ENCODE measurements around the gene PLD5.

PLD5 gene

DNA sequence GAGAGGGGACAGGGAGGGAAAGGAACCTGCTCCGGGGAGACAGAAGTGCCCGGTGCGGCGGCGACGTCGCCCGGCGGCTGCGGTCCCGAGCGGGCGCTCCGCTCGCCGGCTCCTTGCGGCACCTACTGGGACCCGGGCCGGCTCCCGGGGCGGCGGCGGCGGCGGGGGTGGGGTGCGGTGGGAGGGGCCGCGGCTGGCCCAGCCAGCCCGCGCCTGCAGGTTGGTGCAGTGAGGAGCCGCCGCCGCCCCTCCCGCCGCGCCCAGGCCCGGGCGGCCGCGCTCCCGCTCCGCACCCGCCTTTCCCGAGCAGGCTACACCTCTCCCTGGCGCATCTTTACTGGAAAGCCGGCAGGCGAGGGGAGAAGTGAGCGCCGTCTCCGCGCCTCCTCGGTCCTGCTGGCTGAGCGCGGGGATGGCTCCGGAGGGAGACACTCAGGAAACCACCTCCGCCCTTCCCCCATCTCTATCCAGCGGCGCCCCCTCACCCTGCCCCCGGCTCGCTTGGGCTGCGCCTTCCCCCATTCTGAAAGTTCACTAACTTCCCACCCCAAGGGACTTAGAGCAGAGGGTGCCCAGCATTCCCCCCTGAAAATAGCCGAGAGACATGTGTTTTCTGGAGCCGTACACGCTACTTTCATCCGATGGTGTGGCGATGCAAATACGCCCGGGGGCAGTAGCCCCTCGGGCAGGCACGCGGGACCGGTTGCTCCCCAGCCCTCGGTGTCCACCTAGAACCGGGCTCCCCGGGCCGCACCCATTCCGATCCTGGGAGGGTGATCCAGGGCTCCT lies at the start of gene PLD5:
Gene PLD5 (minus strand): TSS at position 127 of the 789 bp plus-strand sequence.
- no peak for DNase-seq

DNA sequence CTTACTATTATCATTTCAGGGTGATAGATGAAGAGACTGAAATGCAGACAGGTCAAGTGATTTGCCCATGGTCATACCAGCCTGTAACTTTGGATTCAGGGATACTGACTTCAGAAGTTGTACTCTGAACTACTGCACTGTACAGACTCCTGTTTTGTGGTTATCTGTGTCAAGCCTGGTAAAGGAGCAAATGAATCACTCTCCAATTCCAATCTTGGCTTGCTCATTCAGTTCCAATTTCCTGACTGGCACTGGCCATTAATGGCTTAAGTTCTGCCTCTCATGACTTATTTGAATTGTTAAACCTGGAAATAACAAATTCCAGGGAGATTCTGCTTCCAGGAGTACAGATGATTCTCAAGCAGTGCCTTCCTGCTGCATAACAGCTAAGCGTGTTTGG lies 45.4 kb upstream of the PLD5 start:
- no peak for DNase-seq

DNA sequence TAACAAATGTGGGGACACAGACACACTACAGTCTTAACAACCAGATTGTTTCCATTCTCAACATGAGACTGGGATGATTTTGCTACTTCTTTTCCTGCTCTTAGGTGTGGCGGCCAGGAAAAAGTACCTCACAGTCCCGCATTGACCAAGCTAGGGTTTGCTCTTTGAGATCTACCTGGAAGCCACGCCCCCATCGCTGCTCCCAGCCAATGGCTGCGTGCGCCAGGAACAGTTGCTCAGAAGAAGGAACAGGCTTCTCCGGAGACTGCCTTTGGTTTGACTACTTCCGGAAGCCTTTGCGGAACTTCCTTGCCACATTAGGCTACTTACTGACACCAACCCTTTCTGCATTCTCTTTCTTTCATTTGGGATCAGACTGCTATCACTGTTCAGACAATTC lies 44.2 kb upstream of the PLD5 start:
- DNase-seq: no peak

DNA sequence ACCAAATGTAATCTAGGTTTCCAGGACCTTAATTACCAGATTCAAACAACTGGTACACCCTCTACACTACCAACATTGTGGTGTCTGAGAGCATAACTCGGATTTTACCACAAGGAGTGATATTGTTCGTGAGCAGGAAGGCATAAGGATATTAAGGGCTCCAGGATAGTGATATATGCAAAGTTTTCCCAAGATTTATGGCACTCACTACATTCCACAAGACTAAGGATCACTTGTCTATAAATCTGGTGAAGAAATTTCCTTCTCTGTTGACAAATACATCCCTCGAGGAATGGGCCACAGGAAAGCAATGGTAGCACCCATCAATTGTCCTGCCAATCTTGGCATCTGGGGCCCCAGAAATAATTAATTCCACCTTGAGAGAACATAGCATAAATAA lies 43.1 kb upstream of the PLD5 start:
- no peak for DNase-seq

DNA sequence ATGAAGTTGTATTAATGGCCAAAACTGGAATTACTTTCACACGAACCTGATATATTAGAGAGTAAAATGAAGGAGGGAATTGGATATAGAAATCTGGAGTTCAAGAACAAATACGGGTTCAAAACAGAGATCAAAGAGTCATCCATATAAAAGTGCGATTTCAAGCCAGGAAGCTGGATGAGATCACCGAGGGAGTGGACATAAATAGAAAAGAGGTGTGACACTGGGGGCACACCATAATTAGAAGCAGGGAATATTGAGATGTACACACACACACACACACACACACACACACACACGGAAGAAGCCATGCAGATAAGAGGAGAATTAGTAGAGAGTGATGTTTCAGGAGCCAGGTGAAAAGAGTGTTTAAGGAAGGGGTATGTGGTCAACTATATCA lies 32.3 kb upstream of the PLD5 start:
- no peak for DNase-seq

DNA sequence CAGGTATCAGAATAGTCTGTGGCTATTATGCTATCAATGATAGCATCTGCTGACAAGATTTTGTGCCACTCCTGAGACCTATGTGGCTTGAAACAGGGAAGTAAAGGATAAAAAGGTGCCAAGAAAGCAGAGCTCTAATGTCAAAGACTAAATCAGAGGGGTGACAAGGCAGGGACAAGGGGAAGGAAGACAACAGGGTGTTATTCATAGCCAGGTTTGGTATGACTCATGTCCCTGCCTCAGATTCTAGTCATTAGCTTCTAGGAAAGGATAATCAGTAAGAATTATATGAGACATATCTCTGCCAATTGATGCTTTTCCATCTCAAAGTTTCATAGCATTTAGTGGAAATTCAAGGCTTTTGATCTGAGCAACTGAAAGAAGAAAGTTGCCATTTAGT lies 31.8 kb upstream of the PLD5 start:
- no peak for DNase-seq

DNA sequence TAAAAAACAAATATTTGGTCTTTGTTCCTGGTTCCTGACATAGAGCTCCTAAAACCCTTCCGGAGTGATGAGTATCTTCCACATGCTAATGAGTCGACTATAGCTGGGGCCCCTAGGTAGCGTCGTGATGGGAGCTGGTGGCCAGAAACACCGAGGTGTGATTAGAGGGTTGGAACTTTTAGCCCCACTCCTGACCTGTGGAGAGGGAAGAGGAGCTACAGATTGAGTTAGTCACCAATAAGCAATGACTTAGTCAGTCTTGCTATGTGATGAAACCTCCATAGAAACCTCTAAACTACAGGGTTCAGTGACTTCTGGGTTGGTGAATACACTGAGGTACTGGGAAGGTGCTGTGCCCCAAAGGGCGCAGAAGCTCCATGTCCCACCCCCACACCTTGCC lies 30.1 kb upstream of the PLD5 start:
- no peak for DNase-seq

DNA sequence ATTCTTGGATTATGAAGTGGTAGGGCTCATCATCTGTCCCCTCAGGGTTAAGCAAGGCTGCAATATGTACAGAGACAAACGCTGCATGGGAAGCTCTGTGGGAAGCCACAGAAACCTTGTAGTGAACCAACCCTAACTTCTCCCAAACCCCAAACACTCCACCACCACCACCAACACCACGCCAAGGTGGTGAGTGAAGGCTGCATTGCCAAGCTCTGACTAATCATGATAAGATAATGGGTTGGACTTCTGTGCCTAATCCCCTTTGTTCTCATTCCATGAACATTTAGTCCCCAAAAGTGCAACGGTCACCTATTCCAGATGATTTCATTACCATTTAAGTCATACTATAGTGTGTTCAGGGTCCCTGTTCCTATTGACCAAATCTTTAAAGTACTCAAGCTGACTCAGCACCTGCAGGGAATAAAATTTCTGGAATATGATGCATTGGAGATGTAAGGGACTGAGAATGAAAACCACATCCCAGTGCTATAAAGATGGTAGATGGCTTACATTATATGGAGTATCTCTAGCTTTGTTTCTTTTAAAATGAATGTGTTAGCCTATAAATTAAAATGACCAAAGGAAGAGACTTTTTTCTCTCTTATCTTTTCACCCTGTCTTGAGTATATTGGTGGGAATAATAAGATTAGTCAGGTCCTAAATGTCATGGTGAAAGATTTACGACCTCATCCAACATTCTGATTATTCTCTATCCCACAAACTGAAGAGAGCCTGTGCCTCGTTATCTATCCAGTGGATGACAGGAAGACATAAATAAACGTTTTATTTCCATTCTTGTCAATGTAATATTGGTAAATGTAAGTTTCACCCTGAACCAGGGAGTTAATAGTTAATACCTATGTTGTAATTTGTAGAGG lies 22.6 kb upstream of the PLD5 start:
- DNase-seq: no peak

DNA sequence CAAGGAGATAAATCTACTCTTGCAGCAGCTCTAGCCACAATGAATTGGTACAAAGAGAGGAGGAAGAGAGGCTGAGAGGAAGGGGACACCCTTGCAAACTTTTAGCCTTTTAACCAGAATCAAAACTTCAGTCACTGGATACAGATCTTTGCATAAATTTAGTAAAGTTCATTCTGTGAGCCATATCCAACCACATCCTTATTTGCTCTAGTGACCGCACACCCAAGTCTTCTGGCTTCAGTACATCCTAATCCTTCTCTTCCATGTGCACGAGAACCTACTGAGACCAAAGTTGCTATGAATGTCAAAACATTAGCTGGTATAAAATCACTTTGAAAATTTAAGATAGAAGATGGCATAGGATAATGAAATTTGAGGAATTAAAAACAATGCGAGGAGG lies 21.9 kb upstream of the PLD5 start:
- no peak for DNase-seq

DNA sequence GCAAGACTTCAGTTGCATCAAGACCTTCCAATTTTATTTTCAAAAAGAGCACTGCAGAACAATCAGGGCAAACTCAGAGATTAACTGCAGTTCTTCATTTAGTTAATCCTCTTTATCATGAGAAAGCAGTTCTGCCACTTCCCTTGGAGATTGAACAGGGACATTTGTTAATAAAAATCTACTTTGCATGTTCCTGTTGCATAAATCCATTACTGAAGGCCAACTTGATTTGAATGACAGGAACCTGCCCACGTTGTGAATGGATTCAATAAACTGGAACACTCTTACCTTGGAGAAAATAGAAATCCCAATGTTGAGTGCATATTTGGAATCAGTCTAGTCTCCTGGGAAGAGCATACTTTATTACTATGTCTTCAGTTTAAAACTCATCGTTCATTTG lies 19.6 kb upstream of the PLD5 start:
- DNase-seq: no peak

DNA sequence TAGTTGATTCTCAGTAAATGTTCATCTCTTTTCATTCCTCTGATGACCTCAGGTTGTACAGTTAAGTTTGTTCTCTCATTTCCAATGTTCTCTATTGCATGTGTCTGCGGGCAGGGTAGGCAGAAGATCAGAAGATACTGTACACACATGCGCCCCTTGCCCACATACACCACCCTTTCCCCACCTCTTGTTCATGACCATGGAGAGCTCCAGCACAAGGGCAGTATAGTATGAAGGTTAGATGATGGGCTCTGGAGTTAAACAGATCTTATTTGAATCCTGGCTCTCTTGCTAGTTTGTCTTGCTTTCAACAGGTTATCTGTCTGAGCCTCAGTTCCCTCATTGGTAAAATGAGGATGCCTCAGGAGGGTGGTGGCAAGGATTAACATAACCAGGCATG lies 17.8 kb upstream of the PLD5 start:
- DNase-seq: no peak

DNA sequence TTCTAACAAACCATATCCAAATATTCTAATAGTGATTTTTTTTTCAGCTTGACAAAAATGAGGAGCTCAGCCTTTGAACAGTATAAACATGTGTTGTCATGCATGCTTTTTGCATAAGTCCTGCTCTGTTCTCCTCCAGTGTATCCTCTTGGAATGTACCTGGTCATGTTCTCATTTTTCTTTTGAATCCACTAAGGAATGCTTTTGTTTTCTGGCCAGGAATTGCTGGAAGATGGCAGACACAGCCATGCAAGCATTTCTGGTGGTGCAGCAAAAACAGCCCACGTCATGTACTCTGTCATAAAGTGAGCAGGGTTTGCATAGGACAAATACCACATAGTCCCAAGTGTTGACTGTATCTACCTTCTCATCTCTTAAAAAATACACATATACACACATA lies 11.5 kb upstream of the PLD5 start:
- no peak for DNase-seq

DNA sequence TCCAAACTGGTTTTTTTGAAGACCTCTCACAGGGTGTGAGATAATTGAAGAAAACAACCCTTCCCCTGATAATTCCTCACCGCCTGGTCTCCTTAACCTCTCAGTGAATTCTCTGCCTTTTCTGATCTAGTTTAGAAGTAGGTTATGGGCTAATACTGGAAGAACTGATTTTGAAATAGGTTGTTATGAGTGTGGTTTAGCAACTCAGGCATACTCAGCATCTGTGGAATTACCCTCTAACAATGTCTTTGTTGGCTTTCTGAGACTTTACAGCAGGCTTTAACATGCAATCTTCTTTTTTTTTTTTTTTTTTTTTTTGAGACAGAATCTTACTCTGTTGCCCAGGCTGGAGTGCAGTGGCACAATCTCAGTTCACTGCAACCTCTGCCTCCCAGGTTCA lies 10.3 kb upstream of the PLD5 start:
- DNase-seq: no peak

DNA sequence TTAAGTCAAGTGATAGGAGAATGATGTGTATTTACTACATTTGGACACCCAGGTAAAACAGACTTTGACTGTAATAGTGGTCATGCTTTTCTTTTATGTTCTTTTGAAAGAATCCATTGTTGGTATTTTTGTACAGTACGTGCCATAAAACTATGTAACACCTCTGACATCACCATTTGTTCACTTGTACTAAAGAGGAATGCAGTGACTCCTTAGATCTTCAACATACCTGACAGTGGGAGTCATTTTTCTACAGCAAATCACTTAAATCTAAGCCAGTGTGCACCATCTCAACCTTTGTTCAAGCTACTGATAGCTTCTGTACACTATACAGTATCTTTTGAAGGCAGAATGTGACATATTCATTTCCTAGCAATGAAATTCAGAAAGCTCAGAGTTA lies 6.3 kb upstream of the PLD5 start:
- DNase-seq: no peak

DNA sequence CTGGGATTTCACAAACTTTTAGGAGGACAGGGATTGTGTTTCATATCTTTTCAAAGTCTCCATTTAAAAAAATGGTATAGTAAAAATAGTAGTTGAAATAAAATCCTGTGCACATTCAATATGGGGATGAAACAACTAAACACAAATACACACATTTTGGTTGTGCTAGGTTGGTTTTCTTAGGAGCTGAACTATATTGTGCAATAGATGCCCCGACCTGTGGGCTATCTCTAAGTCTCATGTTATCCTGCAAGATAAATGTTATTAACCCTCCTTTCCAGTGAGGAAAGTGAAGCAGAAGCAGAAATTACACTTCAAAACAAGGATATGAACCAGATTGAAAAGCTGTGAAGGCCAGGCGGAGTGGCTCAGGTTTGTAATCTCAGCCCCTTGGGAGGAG lies 1.3 kb upstream of the PLD5 start:
- no peak for DNase-seq

DNA sequence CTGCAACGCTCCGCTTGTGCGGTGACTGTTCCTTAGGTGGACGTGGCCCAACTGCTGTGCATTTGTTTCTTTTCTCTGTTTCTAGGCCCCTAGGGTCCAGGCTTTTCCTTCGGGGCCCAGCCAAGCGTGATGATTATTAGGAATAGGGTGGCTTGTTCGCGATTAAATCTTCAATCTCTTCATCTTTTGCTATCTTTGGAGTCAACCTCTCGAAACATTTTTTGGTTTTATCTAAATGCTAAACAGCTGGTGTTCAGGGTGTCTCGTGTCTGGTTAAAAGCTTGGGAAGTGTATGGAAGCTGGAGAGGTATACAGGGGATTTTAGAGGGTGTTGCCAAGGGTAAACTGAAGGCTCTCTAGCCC lies 844 bp upstream of the PLD5 start:
- DNase-seq: no peak

DNA sequence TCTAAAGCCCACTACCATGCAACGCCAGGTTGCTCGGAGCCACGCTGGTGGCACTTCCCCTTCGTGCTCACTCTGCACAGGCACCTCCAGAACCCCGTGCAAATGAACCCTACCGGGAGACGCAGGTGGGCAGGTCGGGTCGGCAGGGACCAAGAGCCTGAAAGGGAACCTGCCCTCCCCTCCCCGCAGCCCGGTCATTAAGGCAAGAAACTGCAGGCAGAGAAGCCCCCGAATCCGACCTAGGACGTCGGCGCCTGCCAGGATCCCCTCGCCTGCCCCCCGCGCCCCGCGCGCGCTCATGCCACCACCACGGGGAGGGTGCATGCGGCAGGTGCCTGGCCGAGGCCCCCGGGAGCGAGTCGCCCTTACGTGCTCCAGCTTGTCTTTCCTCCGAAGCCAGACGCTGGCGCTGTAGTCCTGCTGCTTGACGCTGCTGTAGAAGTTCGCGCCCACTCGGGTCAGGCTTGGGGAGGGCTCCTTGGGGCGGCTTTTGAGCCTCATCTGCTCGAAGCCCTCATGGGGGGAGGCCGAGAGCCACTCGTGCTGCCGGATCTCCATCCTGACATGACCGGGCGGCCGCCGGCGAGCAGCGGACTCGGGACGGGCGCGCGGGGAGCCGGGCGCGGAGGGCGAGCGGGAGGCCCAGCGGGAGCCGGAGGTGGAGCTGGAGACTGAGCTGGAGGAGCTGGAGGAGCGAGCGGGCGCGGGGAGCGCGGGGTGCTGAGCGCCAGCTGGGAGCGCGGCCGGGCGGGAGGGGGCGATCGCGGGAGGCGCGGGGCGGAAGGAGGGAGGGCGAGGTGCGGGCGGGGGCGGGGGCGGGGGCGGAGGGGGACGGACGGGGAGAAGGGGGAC lies 552 bp downstream of the PLD5 start:
- no peak for DNase-seq

DNA sequence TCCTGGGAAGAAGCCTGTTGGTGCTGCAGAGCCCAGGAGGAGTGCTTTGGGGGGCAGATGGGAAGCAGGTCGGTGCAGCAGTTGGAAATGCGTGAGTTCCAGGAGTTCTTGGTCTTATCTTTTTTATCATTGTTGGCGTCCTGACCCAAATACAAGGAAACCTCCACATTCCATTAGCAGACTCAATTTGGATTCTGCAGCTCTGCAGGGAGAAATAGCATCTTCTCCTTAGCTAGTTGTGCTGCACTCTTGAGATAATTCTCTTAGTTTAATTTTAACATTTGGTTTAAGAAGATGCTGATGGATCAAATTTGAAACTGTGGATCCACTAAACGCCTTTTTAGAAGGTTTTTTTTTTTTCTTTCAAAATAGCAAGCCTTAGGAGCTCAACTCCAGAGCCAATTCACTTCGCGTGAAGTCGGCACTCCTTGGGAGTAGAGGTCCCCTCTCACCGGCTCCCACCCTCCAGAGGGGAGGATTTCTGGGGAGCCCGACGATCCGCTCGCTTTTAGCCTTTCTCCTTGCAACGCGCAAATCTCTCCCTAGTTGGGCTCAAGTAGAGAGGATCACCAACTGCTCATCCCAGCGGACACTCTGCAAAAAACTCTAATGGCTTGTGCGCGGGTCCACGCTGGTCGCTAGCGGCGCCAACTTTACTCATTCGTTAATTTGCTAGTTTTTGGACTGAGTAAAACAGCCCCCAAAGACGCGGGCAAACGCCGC lies 1.3 kb downstream of the PLD5 start:
- DNase-seq: no peak

DNA sequence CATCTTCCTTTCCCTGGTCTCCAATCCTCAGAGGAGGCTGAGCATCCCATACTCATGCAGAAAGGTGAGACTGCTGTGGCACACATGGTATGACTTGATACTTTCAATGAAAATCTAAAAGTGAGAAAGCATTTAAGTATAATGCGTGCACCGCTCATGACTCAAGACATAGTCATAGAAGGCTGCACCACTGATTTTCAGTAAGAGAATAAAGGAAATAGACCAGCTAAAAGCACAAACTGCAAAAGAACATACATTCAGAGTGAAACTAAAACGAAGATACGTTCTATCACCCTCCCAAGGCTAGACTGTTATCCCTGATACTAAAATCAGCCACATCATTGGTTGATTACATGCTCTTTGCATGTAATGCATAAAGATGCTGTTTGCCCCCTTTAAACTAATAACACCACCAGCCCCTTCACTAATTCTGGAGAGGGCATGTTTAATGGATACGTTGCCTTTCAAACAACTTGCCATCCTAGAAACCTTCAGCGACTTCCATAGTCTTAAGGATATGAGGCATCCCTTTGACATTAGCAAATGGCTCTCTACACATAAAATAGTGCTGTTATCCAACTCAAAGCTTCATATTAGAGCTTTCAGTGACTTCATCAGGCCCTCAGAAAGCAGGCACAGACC lies 2.1 kb downstream of the PLD5 start:
- DNase-seq: no peak

DNA sequence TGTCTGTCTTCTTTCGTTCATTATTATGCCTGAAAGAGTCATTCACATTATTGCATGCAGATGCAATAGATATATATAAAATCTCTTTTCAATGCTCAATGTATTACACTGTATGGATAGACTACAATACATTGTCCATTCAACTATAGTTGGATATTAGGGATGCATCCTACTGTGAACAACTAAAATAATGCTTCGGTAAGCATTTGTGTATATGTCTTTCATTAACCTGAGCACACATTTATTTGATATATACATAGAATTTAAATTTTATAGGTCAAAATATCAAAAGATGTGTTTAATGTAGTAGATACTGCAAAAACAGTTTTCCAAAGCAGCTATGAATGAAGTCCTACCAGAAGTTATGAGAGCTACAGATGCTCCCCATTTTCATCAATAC lies 8.9 kb downstream of the PLD5 start:
- no peak for DNase-seq

DNA sequence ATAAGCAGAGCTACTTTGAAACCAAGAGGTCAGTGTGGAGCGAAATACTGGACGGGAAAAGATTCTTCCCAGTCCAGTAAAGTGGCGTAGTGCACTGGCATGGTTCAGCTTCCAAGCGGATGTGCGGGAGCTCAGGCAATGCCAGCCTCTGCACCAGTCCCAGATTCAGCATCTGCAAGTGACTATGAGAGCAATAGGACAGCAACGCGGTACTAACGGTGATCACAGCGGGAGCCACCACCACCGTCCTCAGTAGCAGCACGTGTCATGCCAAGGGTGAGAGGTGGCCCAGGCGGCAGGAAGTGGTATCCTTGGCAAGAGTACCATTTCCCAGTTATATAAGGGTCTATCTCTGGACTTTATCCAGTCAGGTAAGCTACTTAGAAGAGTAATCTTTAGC lies 17.8 kb downstream of the PLD5 start:
- no peak for DNase-seq

DNA sequence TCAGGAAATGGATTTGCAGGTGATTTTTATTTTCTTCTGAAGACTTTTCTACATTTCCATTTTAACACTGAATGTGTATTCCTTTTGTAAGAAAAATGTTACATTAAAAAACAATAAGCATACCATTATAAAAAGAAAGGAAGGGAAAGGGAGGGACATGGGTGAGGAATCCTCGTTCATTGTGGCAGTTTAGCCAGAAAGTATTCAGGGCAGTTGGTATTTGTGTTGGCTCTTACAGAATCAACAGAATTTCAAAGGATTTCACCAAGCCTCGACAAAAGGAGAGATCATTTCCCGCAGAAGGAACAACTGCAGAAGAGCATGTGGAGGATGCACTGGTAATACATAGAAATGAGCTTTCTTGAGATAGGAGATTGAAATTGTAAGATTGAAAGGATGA lies 35.0 kb downstream of the PLD5 start:
- no peak for DNase-seq
